Trophoblast cell (in vitro differentiated cells and primary cell): ENCODE measurements around the gene TAAR9.

Source experiments
- DNase-seq, 2 donors: peaks; one replicate each; pipeline ENCODE4 v3.0.0-alpha.2; 2016
- H2AFZ ChIP-seq: 2 replicates; pipeline ENCODE4 v1.6.1; 2013; ENCODE audit warnings: low read length, moderate library complexity, mild to moderate bottlenecking; ENCODE audit not compliant: insufficient read depth, poor library complexity
- H2AK5ac ChIP-seq: 2 replicates; pipeline ENCODE4 v1.6.1; 2013; ENCODE audit warnings: mild to moderate bottlenecking, low read length
- H2BK120ac ChIP-seq: 2 replicates; pipeline ENCODE4 v1.6.1; 2013; ENCODE audit warnings: low read length, mild to moderate bottlenecking, moderate library complexity; ENCODE audit not compliant: insufficient read depth, poor library complexity
- H2BK12ac ChIP-seq: 2 replicates; pipeline ENCODE4 v1.6.1; 2013; ENCODE audit warnings: mild to moderate bottlenecking, low read length, moderate library complexity
- H2BK5ac ChIP-seq: 2 replicates; pipeline ENCODE4 v1.6.1; 2013; ENCODE audit warnings: low read length, low read depth, moderate library complexity, mild to moderate bottlenecking; ENCODE audit not compliant: poor library complexity
- H3K14ac ChIP-seq: 2 replicates; pipeline ENCODE4 v1.6.1; 2013; ENCODE audit warnings: mild to moderate bottlenecking, low read length
- H3K18ac ChIP-seq: 2 replicates; pipeline ENCODE4 v1.6.1; 2013; ENCODE audit warnings: mild to moderate bottlenecking, low read length
- H3K23ac ChIP-seq: 2 replicates; pipeline ENCODE4 v1.6.1; 2013; ENCODE audit warnings: low read length
- H3K27ac ChIP-seq: 2 replicates; pipeline ENCODE4 v1.5.1; 2013; ENCODE audit warnings: low read depth, mild to moderate bottlenecking, inconsistent platforms, low read length, moderate library complexity
- H3K27me3 ChIP-seq: 2 replicates; pipeline ENCODE4 v1.6.1; 2013; ENCODE audit warnings: inconsistent platforms, mild to moderate bottlenecking, low read length, moderate library complexity; ENCODE audit not compliant: insufficient read depth
- H3K36me3 ChIP-seq, 2 experiments: 1 replicate in 1 of 2; 2 replicates in 1 of 2; pipeline ENCODE4 v1.6.1; 2013; ENCODE audit warnings: low read length in 2 of 2, mild to moderate bottlenecking in 2 of 2, moderate library complexity in 1 of 2; ENCODE audit not compliant: insufficient read depth in 2 of 2, control insufficient read depth in 1 of 2
- H3K4ac ChIP-seq: 2 replicates; pipeline ENCODE4 v1.6.1; 2013; ENCODE audit warnings: low read depth, mild to moderate bottlenecking, low read length, moderate library complexity
- H3K4me1 ChIP-seq, 2 experiments: 1 replicate in 1 of 2; 2 replicates in 1 of 2; pipeline ENCODE4 v1.6.1; 2013; ENCODE audit warnings: low read length in 2 of 2, mild to moderate bottlenecking in 2 of 2, moderate library complexity in 1 of 2; ENCODE audit not compliant: insufficient read depth in 2 of 2, control insufficient read depth in 1 of 2
- H3K4me2 ChIP-seq: 2 replicates; pipeline ENCODE4 v1.6.1; 2013; ENCODE audit warnings: inconsistent platforms, mild to moderate bottlenecking, low read length, moderate library complexity
- H3K4me3 ChIP-seq: 2 replicates; pipeline ENCODE4 v1.5.1; 2013; ENCODE audit warnings: mild to moderate bottlenecking, low read depth, low read length, inconsistent platforms
- H3K79me1 ChIP-seq: one replicate; pipeline ENCODE4 v1.6.1; 2013; ENCODE audit warnings: low read length
- H3K79me2 ChIP-seq: 2 replicates; pipeline ENCODE4 v1.6.1; 2013; ENCODE audit warnings: low read length, mild to moderate bottlenecking; ENCODE audit not compliant: control insufficient read depth, insufficient read depth, poor library complexity
- H3K9ac ChIP-seq: 2 replicates; pipeline ENCODE4 v1.6.1; 2013; ENCODE audit warnings: mild to moderate bottlenecking, low read length
- H3K9me3 ChIP-seq: 2 replicates; pipeline ENCODE4 v1.6.1; 2013; ENCODE audit warnings: low read depth, mild to moderate bottlenecking, control low read depth, inconsistent platforms, low read length; ENCODE audit not compliant: insufficient read depth
- H4K12ac ChIP-seq: 2 replicates; pipeline ENCODE4 v1.6.1; 2013; ENCODE audit warnings: low read depth, mild to moderate bottlenecking, low read length, moderate library complexity
- H4K8ac ChIP-seq: 2 replicates; pipeline ENCODE4 v1.6.1; 2013; ENCODE audit warnings: low read depth, mild to moderate bottlenecking, low read length, moderate library complexity
- H4K91ac ChIP-seq: one replicate; pipeline ENCODE4 v1.6.1; 2013; ENCODE audit warnings: low read depth, mild to moderate bottlenecking, low read length, moderate library complexity
- WGBS: extraction: QIAGEN DNeasy Blood & Tissue Kit; methylation state at CpG from one replicate; pipeline ENCODE4 v1.1.7; 2013; ENCODE audit warnings: missing lambda C conversion rate; ENCODE audit not compliant: insufficient read length, insufficient coverage; ENCODE audit errors: extremely low coverage; 5-methylcytosine and 5-hydroxymethylcytosine counted together

Gene TAAR9

DNA sequence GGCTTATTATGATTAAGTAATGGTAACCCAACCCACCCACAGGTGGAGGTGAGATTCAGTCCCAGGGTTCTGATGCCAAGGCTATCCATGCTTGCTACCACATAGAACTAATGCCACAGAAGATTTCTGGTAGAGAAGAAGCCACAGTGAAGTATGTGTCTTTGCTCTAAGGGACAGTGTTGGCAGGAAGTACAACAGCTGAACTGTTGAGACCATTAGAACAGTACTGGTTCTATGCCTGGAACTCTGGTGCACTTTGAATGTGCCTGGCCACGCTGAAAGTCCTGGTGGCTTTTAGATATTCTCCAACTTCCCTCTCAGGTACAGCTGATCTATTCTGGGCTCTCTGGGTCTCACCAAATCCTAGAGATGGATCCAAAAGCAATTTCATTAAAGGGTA is 32.9 kb upstream of the TAAR9 start:
- H2AK5ac ChIP-seq: no peak overlapping the region
- H3K18ac ChIP-seq: no peak overlapping the region
- H3K36me3 ChIP-seq: peaks cover 5 to 9% of the 10 kb centered on the region in 2 experiments
- no peak overlapping the region for H2BK120ac ChIP-seq
- H3K4me1 ChIP-seq: no peaks in the 10 kb centered on the region
- H3K4ac ChIP-seq: peak overlapping the region; percentile 70
- H3K14ac ChIP-seq: no peak overlapping the region
- no peak overlapping the region for H4K12ac ChIP-seq
- no peaks in the 10 kb centered on the region for H3K27me3 ChIP-seq
- no peaks in the 10 kb centered on the region for H3K79me1 ChIP-seq
- H4K8ac ChIP-seq: no peak overlapping the region
- H3K27ac ChIP-seq: no peak overlapping the region
- no peak overlapping the region for H4K91ac ChIP-seq
- no peak overlapping the region for H2BK12ac ChIP-seq
- no peak overlapping the region for H2BK5ac ChIP-seq
- no peak overlapping the region for H3K4me3 ChIP-seq
- H3K79me2 ChIP-seq: peaks cover 2% of the 10 kb centered on the region
- H3K9me3 ChIP-seq: no peaks in the 10 kb centered on the region
- H3K4me2 ChIP-seq: no peak overlapping the region
- H3K23ac ChIP-seq: no peak overlapping the region
- no peak overlapping the region for H3K9ac ChIP-seq
- WGBS: no CpG with 5 or more reads among the region's 1 CpG
- no peak overlapping the region for H2AFZ ChIP-seq
- no peak for DNase-seq

DNA sequence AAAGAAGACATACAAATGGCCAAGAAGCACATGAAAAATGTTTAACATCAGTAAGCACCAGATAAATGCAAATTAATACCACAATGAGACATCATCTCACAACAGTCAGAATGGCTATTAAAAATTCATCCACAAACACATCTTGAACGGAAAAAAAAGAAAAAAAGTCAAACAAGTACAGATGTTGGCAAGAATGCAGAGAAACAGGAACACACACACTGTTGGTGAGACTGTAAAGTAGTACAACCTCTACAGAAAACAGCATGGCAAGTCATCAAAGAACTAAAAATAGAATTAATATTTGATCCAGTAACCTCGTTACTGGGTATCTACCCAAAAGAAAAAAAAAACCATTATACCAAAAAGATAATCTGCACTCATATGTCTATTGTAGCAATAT is 31.6 kb upstream of the TAAR9 start:
- Histone ChIP-seq H2AK5ac (no peak overlapping the region), H3K27me3 (no peaks in the 10 kb centered on the region), H3K4me2 (no peak overlapping the region), H3K79me2 (peaks cover 2% of the 10 kb centered on the region), H4K12ac (no peak overlapping the region), H3K4me1 (peaks cover 0 to 2% of the 10 kb centered on the region in 2 experiments), H4K91ac (no peak overlapping the region), H3K79me1 (no peaks in the 10 kb centered on the region), H2BK5ac (no peak overlapping the region), H2BK120ac (no peak overlapping the region), H4K8ac (no peak overlapping the region), H3K4ac (no peak overlapping the region), H3K9me3 (no peaks in the 10 kb centered on the region), H3K27ac (no peak overlapping the region), H3K18ac (no peak overlapping the region), H2BK12ac (no peak overlapping the region), H3K9ac (no peak overlapping the region), H3K23ac (no peak overlapping the region), H2AFZ (no peak overlapping the region), H3K4me3 (no peak overlapping the region), H3K36me3 (peaks cover 5 to 7% of the 10 kb centered on the region in 2 experiments), H3K14ac (no peak overlapping the region)
- WGBS: no CpG with 5 or more reads among the region's 2 CpGs
- DNase-seq: no peak

GRCh38 chr6:132506869-132507808 is 30.9 kb upstream of the TAAR9 start:
- Histone ChIP-seq H2AK5ac (no peak overlapping the region), H4K12ac (no peak overlapping the region), H3K79me2 (peaks cover 2% of the 10 kb centered on the region), H4K8ac (no peak overlapping the region), H2BK12ac (no peak overlapping the region), H3K4me1 (peaks cover 0 to 2% of the 10 kb centered on the region in 2 experiments), H3K4me2 (no peak overlapping the region), H3K4ac (no peak overlapping the region), H3K9me3 (no peaks in the 10 kb centered on the region), H3K23ac (no peak overlapping the region), H3K9ac (no peak overlapping the region), H3K14ac (no peak overlapping the region), H3K18ac (no peak overlapping the region), H3K27ac (no peak overlapping the region), H3K79me1 (no peaks in the 10 kb centered on the region), H3K27me3 (no peaks in the 10 kb centered on the region), H3K4me3 (no peak overlapping the region), H3K36me3 (peaks cover 4 to 5% of the 10 kb centered on the region in 2 experiments), H2BK5ac (no peak overlapping the region), H2BK120ac (no peak overlapping the region), H2AFZ (no peak overlapping the region), H4K91ac (no peak overlapping the region)
- DNase-seq: no peak
- WGBS: no CpG with 5 or more reads among the region's 5 CpGs

DNA sequence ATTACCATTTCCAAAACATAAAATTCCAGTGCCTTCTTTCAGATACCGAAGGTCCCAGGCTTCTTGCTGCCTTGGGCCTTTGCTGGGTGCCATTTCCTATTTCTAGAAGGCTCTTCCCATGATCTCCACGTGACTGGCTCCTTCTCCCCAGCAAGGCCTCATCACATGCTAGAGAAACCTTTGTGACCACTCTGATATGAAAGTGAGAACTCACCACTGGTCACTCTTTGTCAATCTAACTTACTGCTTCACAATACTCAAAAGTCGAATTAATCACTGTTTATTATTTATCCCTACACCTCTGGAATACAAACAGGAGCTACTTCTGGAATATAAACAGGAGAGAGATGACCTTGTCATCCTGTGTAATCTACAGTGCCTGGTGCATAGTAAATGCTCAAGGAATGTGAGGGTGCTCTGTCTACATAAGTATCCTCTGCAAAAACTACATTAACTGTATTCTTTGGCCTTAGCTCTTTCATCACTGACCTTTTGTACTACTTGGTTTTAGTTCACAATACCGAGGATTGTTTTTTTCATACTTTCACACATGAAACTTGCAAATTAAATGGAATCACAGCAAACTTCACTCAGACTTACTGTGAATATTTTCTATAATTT is 26.8 kb upstream of the TAAR9 start:
- no peak overlapping the region for H4K91ac ChIP-seq
- H3K4me1 ChIP-seq: peaks cover 0 to 2% of the 10 kb centered on the region in 2 experiments
- peak overlapping the region; percentile 58 for H3K4ac ChIP-seq
- H3K27me3 ChIP-seq: no peaks in the 10 kb centered on the region
- no peak overlapping the region for H2BK120ac ChIP-seq
- no peak overlapping the region for H2BK5ac ChIP-seq
- H3K79me2 ChIP-seq: peaks cover 4% of the 10 kb centered on the region
- H3K18ac ChIP-seq: no peak overlapping the region
- no peaks in the 10 kb centered on the region for H3K9me3 ChIP-seq
- H2BK12ac ChIP-seq: no peak overlapping the region
- H2AK5ac ChIP-seq: no peak overlapping the region
- peak overlapping the region; percentile 18 for H4K12ac ChIP-seq
- no CpG with 5 or more reads among the region's 4 CpGs for WGBS
- peaks cover 2% of the 10 kb centered on the region in 2 experiments for H3K36me3 ChIP-seq
- no peak overlapping the region for H3K9ac ChIP-seq
- peak in 1 of 2 donors; percentile 44 for DNase-seq
- no peak overlapping the region for H2AFZ ChIP-seq
- H3K79me1 ChIP-seq: peaks cover 6% of the 10 kb centered on the region
- no peak overlapping the region for H4K8ac ChIP-seq
- H3K23ac ChIP-seq: no peak overlapping the region
- no peak overlapping the region for H3K27ac ChIP-seq
- H3K4me2 ChIP-seq: no peak overlapping the region
- no peak overlapping the region for H3K4me3 ChIP-seq
- H3K14ac ChIP-seq: no peak overlapping the region
